Endometrial microvascular endothelial cells (primary cell): ENCODE data around the gene MRGPRE. TPM values are rescaled to one million over a fixed set of nuclear protein-coding genes. Genes with fewer than 3 reads are reported as not detected.

ENCODE experiments used
- in situ Hi-C: cut with HindIII; loops from 2 replicates; pipeline ENCODE4 v1.10.0; 2017; ENCODE audit warnings: low sequenced_read_pairs, low pct_unique_long_range_greater_than_20kb; ENCODE audit errors: inconsistent ontology term
- total RNA-seq: library from RNA; depleted of rRNA; stranded (reverse); fragments of >200 nt; gene quantifications from one replicate; pipeline ENCODE4 v1.2.3, GENCODE V29; 2015; ENCODE audit errors: inconsistent ontology term

Gene MRGPRE
- total RNA-seq, 1 donor from 2014 or later = not detected

- in situ Hi-C loops = no loop called here
These were observed 43.6 kb downstream of the MRGPRE start for GRCh38 chr11:3188496-3189195.

- in situ Hi-C loops = no loop called here
These were observed 45.9 kb downstream of the MRGPRE start for GRCh38 chr11:3186166-3186953.

- in situ Hi-C loops = no loop called here
These were observed 47.4 kb downstream of the MRGPRE start for GRCh38 chr11:3184732-3185347.

GRCh38 chr11:3183523-3183922, 48.7 kb downstream of the MRGPRE start:
- in situ Hi-C loops = no loop called here

- in situ Hi-C loops = no loop called here
These were observed 49.8 kb downstream of the MRGPRE start for GRCh38 chr11:3182462-3182852.

GRCh38 chr11:3181725-3182461, 50.3 kb downstream of the MRGPRE start:
- in situ Hi-C loops = no loop called here

GRCh38 chr11:3180869-3181268, 51.3 kb downstream of the MRGPRE start:
- in situ Hi-C loops = no loop called here

GRCh38 chr11:3178349-3178748, 53.9 kb downstream of the MRGPRE start:
- in situ Hi-C loops = no loop called here

GRCh38 chr11:3177931-3178330, 54.3 kb downstream of the MRGPRE start:
- in situ Hi-C loops = no loop called here

Other genes starting within 250 kb of the MRGPRE start
- gene NAP1L4, start 240.1 kb downstream of the MRGPRE start, total RNA-seq = 145 TPM
- gene CARS1, start 175.0 kb downstream of the MRGPRE start, total RNA-seq = 47.0 TPM
- gene OSBPL5, start 67.1 kb downstream of the MRGPRE start, total RNA-seq = 28.2 TPM
- gene MRGPRG, start 13.6 kb downstream of the MRGPRE start, total RNA-seq = not detected
- 31.4 TPM for gene ZNF195, start 146.7 kb upstream of the MRGPRE start, total RNA-seq